ENCODE results near the gene THEMIS2.

- TF ChIP-seq CTCF (conservative IDR thresholded peaks at IDR 0.05; ENCODE audit: low read depth, low read length) = no peak
- TF ChIP-seq EZH2 (IDR thresholded peaks at IDR 0.05; ENCODE audit: low read length, unreplicated experiment) = no peak
- no peak for TF ChIP-seq EZH2phosphoT487 (IDR thresholded peaks at IDR 0.05; ENCODE audit: borderline replicate concordance, low read length)
These were observed 2.6 kb upstream of the THEMIS2 start for GRCh38 chr1:27869719-27870085.

All from PC-3 (cell line).